Thoracic aorta (tissue), 2 donors: ENCODE measurements around the gene PLEKHA3. TPM values are rescaled to one million over a fixed set of nuclear protein-coding genes. Genes with fewer than 3 reads are reported as not detected.
"Not testable (repeated sequence)": the region's sequence is repeated elsewhere in the genome, so short reads cannot be mapped to it uniquely, and the experiment has no call there.

Experiments used
- ATAC-seq: fragments of 150-250 bp; one replicate; pipeline ENCODE4 v1.8.0; 2017; ENCODE audit warnings: low read depth; ENCODE audit not compliant: insufficient number of reproducible peaks, low FRiP score
- DNase-seq: peaks from one replicate; pipeline ENCODE4 v3.0.0-alpha.2; 2020; ENCODE audit warnings: low spot score
- H3K27ac ChIP-seq, 2 donors: fragments of 200-600 bp; sonication (generic); 1 replicate in 1 of 2; 2 replicates in 1 of 2; pipeline ENCODE4 v1.5.1; 2016; ENCODE audit warnings: mild to moderate bottlenecking in 2 of 2, moderate library complexity in 2 of 2
- H3K27me3 ChIP-seq: fragments of 200-600 bp; sonication (generic); replicated peaks from 2 replicates; pipeline ENCODE4 v1.6.0; 2016; ENCODE audit warnings: mild to moderate bottlenecking; ENCODE audit not compliant: insufficient read depth
- H3K36me3 ChIP-seq: fragments of 200-600 bp; sonication (generic); one replicate; pipeline ENCODE4 v1.5.1; 2016
- H3K4me1 ChIP-seq, 2 donors: fragments of 200-600 bp; sonication (generic); 1 replicate in 1 of 2; 2 replicates in 1 of 2; pipeline versions ENCODE4 v1.5.1 to v1.6.0; 2016; ENCODE audit warnings: low read depth in 2 of 2, mild to moderate bottlenecking in 1 of 2; ENCODE audit not compliant: control insufficient read depth in 1 of 2
- H3K4me3 ChIP-seq: fragments of 200-600 bp; sonication (generic); 2 replicates; pipeline ENCODE4 v1.5.1; 2016; ENCODE audit warnings: mild to moderate bottlenecking
- H3K9me3 ChIP-seq: fragments of 200-600 bp; sonication (generic); 2 replicates; pipeline ENCODE4 v1.5.1; 2016
- CTCF ChIP-seq: fragments of 200-600 bp; sonication (generic); IDR thresholded peaks from one replicate; pipeline ENCODE4 v1.5.1; 2019; ENCODE audit warnings: antibody characterized with exemption
- total RNA-seq, 2 donors: library from RNA; depleted of rRNA; stranded (reverse); fragments of >200 nt; gene quantifications; one replicate each; pipeline versions ENCODE4 v1.1.0 to v1.2.3, GENCODE V29; 2016

PLEKHA3 gene
- total RNA-seq, 2 donors from 2014 or later: 9.7 to 22.5 TPM

DNA sequence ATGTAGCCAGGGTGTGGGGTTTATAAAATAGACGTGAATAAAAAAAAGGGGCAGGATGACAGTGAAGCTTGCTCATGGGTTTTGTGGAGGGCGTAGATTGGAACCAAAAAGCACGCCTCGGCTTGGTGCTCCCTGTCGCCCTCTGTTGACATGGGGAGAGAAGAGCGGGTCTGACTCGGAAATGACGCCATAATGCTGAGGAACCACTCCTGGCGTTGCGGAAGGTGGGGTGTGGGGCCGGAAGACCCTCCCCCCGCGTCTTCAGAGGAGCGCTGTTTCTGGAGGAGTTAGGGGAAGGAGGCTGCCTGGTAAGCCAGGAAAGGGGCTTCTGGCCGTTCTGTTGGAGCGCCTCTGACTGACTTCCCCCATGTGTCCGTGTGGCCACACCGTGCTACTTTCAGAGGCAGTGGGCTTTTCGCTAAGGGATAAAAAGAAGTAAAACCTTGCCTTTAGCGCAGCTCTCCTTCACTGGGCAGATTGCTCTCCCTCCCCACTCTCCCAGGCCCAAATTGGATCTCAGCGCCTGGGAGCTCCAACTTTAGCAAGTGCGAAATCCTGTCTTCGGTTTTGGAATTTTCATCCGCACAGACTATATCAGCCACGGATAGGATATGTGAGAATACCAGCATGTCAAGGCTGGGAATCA lies 42.8 kb downstream of the PLEKHA3 start:
- Histone ChIP-seq H3K4me1 (peaks cover 0 to 7% of the 10 kb centered on the region in 2 donors), H3K9me3 (no peaks in the 10 kb centered on the region), H3K27ac (peak overlapping the region; percentile 10 to 63), H3K36me3 (peaks cover 3% of the 10 kb centered on the region), H3K4me3 (peak overlapping the region; percentile 78), H3K27me3 (no peaks in the 10 kb centered on the region)
- TF ChIP-seq CTCF: peak; percentile 55
- DNase-seq (peak; percentile 49), ATAC-seq (peak; percentile 87)

DNA sequence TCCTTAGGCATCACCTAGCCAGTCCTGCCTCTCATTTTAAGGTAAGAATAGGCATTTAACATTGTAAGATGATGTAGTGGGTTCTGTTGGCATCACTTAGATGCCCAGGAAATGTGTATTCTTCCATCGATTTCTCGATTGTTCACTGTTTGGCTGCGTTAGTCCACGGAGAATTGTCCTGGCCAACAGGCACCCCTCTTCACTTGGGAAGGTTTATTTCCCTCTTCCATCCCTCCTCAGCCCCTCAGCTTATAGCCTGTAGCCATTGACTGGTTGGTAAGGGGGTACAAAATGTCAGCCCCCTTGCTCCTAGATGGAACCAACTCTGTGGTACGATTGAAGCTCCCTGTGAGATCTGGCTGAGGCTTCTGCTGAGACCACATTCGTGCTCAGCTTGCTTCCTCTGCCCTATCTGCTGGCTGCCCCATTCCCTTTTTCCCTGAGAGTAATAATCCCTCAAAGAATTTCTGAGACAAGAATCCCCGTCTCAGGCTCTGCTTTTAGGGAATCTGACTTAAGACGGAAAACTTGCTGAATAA lies 43.4 kb downstream of the PLEKHA3 start:
- Histone ChIP-seq H3K27me3 (no peaks in the 10 kb centered on the region), H3K4me1 (peaks cover 0 to 7% of the 10 kb centered on the region in 2 donors), H3K4me3 (peak overlapping the region; percentile 78), H3K36me3 (no peaks in the 10 kb centered on the region), H3K9me3 (no peaks in the 10 kb centered on the region), H3K27ac (peak overlapping the region; percentile 10 to 63)
- DNase-seq (no peak), ATAC-seq (no peak)
- TF ChIP-seq CTCF: no peak

GRCh38 chr2:178525010-178525409 lies 44.8 kb downstream of the PLEKHA3 start:
- not testable (repeated sequence) for H3K9me3 ChIP-seq, DNase-seq, H3K36me3 ChIP-seq, H3K27ac ChIP-seq, H3K27me3 ChIP-seq, ATAC-seq, H3K4me3 ChIP-seq, H3K4me1 ChIP-seq

- H3K4me1 ChIP-seq, H3K4me3 ChIP-seq, DNase-seq, H3K27me3 ChIP-seq, ATAC-seq, H3K36me3 ChIP-seq, H3K9me3 ChIP-seq, H3K27ac ChIP-seq: not testable (repeated sequence)
These were observed 45.2 kb downstream of the PLEKHA3 start for GRCh38 chr2:178525460-178525859.

GRCh38 chr2:178526256-178526655 lies 46.0 kb downstream of the PLEKHA3 start:
- no peak for ATAC-seq
- Histone ChIP-seq H3K27ac (no peak overlapping the region), H3K27me3 (no peaks in the 10 kb centered on the region), H3K4me1 (peaks cover 0 to 7% of the 10 kb centered on the region in 2 donors), H3K36me3 (peaks cover under 1% of the 10 kb centered on the region), H3K4me3 (no peak overlapping the region), H3K9me3 (no peaks in the 10 kb centered on the region)
- DNase-seq: no peak
- TF ChIP-seq CTCF: no peak

DNA sequence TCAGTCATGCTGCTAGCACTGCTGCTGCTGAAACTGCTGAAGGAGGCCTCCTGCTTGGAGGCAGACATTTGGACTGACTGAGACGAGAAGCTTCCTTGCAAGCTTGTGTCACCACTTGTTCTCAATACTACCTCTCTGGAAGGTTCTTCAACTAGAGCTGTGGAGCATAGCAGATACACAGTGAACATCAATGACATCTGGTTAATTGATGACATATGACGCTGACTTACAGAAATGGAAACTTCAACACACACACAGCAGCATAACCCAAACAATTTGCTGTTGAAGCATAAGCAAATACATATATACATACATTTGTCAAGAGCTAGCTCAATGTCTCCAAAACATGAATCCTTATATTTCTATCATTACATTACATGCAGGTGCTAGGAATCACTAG lies 47.3 kb downstream of the PLEKHA3 start:
- Histone ChIP-seq H3K4me1 (peaks cover 0 to 7% of the 10 kb centered on the region in 2 donors), H3K9me3 (no peaks in the 10 kb centered on the region), H3K36me3 (peaks cover 7% of the 10 kb centered on the region), H3K4me3 (no peak overlapping the region), H3K27ac (no peak overlapping the region), H3K27me3 (no peaks in the 10 kb centered on the region)
- no peak for TF ChIP-seq CTCF
- ATAC-seq: no peak
- DNase-seq: no peak
